MM.1S (cell line): Measurements from ENCODE around the gene ADCK2.

Experiments used
- DNase-seq: peaks from one replicate; pipeline ENCODE4 v3.0.0-alpha.2; 2015
- H2AFZ ChIP-seq: fragments of 300-600 bp; sonication (generic); 2 replicates; pipeline ENCODE4 v1.6.0; 2016; ENCODE audit warnings: antibody characterized with exemption, low read length
- H3F3A ChIP-seq: fragments of 300-600 bp; sonication (generic); 2 replicates; pipeline ENCODE4 v1.6.1; 2016; ENCODE audit warnings: mild to moderate bottlenecking, antibody characterized with exemption, low read length, moderate library complexity, mixed read lengths; ENCODE audit not compliant: insufficient read depth
- H3K27ac ChIP-seq: fragments of 300-600 bp; sonication (generic); 2 replicates; pipeline ENCODE4 v1.5.1; 2016; ENCODE audit warnings: mild to moderate bottlenecking, low read length
- H3K27me3 ChIP-seq: fragments of 300-600 bp; sonication (generic); replicated peaks from 2 replicates; pipeline ENCODE4 v1.6.0; 2016; ENCODE audit warnings: low read length; ENCODE audit not compliant: insufficient read depth
- H3K36me3 ChIP-seq: fragments of 300-600 bp; sonication (generic); replicated peaks from 2 replicates; pipeline ENCODE4 v1.6.1; 2016; ENCODE audit warnings: mild to moderate bottlenecking, low read length, mixed read lengths; ENCODE audit not compliant: insufficient read depth
- H3K4me1 ChIP-seq: fragments of 300-600 bp; sonication (generic); 2 replicates; pipeline ENCODE4 v1.6.1; 2016; ENCODE audit warnings: low read length, mixed read lengths
- H3K4me2 ChIP-seq: fragments of 300-600 bp; sonication (generic); 2 replicates; pipeline ENCODE4 v1.6.0; 2016; ENCODE audit warnings: low read depth, low read length
- H3K4me3 ChIP-seq: fragments of 300-600 bp; sonication (generic); 2 replicates; pipeline ENCODE4 v1.5.1; 2016; ENCODE audit warnings: low read length, mixed read lengths
- H3K79me2 ChIP-seq: fragments of 300-600 bp; sonication (generic); 2 replicates; pipeline ENCODE4 v1.6.1; 2016; ENCODE audit warnings: mixed run types, low read length, mixed read lengths
- H3K9ac ChIP-seq: fragments of 300-600 bp; sonication (generic); 2 replicates; pipeline ENCODE4 v1.6.1; 2016; ENCODE audit warnings: low read length, mixed read lengths
- H3K9me2 ChIP-seq: fragments of 300-600 bp; sonication (generic); replicated peaks from 2 replicates; pipeline ENCODE4 v1.6.1; 2016; ENCODE audit warnings: mild to moderate bottlenecking, low read length, mixed read lengths; ENCODE audit not compliant: insufficient read depth
- H3K9me3 ChIP-seq: fragments of 300-600 bp; sonication (generic); replicated peaks from 2 replicates; pipeline ENCODE4 v1.6.1; 2016; ENCODE audit warnings: mild to moderate bottlenecking, low read length, mixed read lengths; ENCODE audit not compliant: insufficient read depth
- H4K20me1 ChIP-seq: fragments of 300-600 bp; sonication (generic); 2 replicates; pipeline ENCODE4 v1.6.1; 2016; ENCODE audit warnings: mild to moderate bottlenecking, low read length, moderate library complexity, mixed read lengths; ENCODE audit not compliant: insufficient read depth
- EZH2 ChIP-seq: fragments of 300-600 bp; sonication (generic); optimal IDR thresholded peaks from 2 replicates; pipeline ENCODE3; 2017; ENCODE audit warnings: low read depth, mild to moderate bottlenecking, antibody characterized with exemption, low read length, mixed read lengths
- EZH2phosphoT487 ChIP-seq: fragments of 300-600 bp; sonication (generic); IDR thresholded peaks from 2 replicates; pipeline ENCODE4 v1.6.1; 2018; ENCODE audit warnings: antibody characterized with exemption, low read length
- TF ChIP-seq, protein P1 (sequence below): fragments of 300-600 bp; sonication (generic); IDR thresholded peaks from 2 replicates; pipeline ENCODE4 v1.5.1; 2016; ENCODE audit warnings: antibody characterized with exemption, low read length, mixed read lengths

Gene ADCK2

GRCh38 chr7:140635345-140635744 lies 37.4 kb upstream of the ADCK2 start:
- H3F3A ChIP-seq: no peaks in the 10 kb centered on the region
- H2AFZ ChIP-seq: no peak overlapping the region
- H3K4me2 ChIP-seq: no peak overlapping the region
- H3K79me2 ChIP-seq: no peaks in the 10 kb centered on the region
- H3K4me1 ChIP-seq: no peaks in the 10 kb centered on the region
- no peaks in the 10 kb centered on the region for H4K20me1 ChIP-seq
- H3K9me3 ChIP-seq: no peaks in the 10 kb centered on the region
- DNase-seq: no peak
- H3K27me3 ChIP-seq: peaks cover 40% of the 10 kb centered on the region
- H3K4me3 ChIP-seq: no peak overlapping the region
- H3K27ac ChIP-seq: no peak overlapping the region
- TF ChIP-seq, protein P1, sequence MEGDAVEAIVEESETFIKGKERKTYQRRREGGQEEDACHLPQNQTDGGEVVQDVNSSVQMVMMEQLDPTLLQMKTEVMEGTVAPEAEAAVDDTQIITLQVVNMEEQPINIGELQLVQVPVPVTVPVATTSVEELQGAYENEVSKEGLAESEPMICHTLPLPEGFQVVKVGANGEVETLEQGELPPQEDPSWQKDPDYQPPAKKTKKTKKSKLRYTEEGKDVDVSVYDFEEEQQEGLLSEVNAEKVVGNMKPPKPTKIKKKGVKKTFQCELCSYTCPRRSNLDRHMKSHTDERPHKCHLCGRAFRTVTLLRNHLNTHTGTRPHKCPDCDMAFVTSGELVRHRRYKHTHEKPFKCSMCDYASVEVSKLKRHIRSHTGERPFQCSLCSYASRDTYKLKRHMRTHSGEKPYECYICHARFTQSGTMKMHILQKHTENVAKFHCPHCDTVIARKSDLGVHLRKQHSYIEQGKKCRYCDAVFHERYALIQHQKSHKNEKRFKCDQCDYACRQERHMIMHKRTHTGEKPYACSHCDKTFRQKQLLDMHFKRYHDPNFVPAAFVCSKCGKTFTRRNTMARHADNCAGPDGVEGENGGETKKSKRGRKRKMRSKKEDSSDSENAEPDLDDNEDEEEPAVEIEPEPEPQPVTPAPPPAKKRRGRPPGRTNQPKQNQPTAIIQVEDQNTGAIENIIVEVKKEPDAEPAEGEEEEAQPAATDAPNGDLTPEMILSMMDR: no peak
- no peak for TF ChIP-seq EZH2phosphoT487
- TF ChIP-seq EZH2: no peak
- no peaks in the 10 kb centered on the region for H3K36me3 ChIP-seq
- H3K9ac ChIP-seq: no peak overlapping the region
- no peaks in the 10 kb centered on the region for H3K9me2 ChIP-seq

DNA sequence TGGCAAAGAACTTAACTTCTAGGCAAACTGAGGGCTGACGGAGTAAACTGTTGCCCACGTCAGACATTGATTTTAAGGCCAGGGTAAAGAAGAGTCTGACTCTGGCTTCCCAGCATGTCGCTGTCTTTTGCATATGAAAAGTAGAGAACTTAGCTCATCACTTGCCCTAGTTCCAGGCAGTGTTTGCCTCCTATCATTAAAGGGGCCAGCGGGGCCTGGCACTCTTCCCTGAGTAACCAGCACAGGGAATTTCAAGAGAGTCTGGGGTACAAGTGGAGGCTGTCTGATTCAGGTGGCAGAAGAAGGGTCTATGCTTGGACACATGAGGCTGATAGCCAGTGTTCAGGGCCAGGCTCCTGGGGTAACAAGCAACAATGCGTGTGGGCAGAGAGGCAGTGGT lies 36.9 kb upstream of the ADCK2 start:
- H3K4me3 ChIP-seq: no peak overlapping the region
- H3K27me3 ChIP-seq: peaks cover 39% of the 10 kb centered on the region
- H3K4me2 ChIP-seq: no peak overlapping the region

GRCh38 chr7:140637400-140637799 lies 35.3 kb upstream of the ADCK2 start:
- Histone ChIP-seq H3F3A (no peaks in the 10 kb centered on the region), H3K4me3 (no peak overlapping the region), H3K27ac (no peak overlapping the region), H3K9ac (no peak overlapping the region), H3K27me3 (peaks cover 48% of the 10 kb centered on the region), H2AFZ (no peak overlapping the region), H4K20me1 (no peaks in the 10 kb centered on the region), H3K36me3 (no peaks in the 10 kb centered on the region), H3K79me2 (no peaks in the 10 kb centered on the region), H3K4me2 (no peak overlapping the region), H3K9me2 (no peaks in the 10 kb centered on the region), H3K4me1 (no peaks in the 10 kb centered on the region), H3K9me3 (no peaks in the 10 kb centered on the region)
- TF ChIP-seq, protein P1: no peak
- no peak for TF ChIP-seq EZH2phosphoT487
- TF ChIP-seq EZH2: no peak
- DNase-seq: no peak

More for the DNA sequence above, 36.9 kb upstream of the ADCK2 start:
- H3K4me1 ChIP-seq: no peaks in the 10 kb centered on the region
- TF ChIP-seq, protein P1: no peak
- no peak for TF ChIP-seq EZH2
- TF ChIP-seq EZH2phosphoT487: no peak
- H3K27ac ChIP-seq: no peak overlapping the region
- H2AFZ ChIP-seq: no peak overlapping the region
- H3K36me3 ChIP-seq: no peaks in the 10 kb centered on the region
- H3K9ac ChIP-seq: no peak overlapping the region
- H3K9me3 ChIP-seq: no peaks in the 10 kb centered on the region
- H3K79me2 ChIP-seq: no peaks in the 10 kb centered on the region
- no peaks in the 10 kb centered on the region for H3F3A ChIP-seq
- no peak for DNase-seq
- no peaks in the 10 kb centered on the region for H4K20me1 ChIP-seq
- H3K9me2 ChIP-seq: no peaks in the 10 kb centered on the region
